Adrenal gland (tissue), 19 donors: ENCODE data around the gene AFDN. TPM values are rescaled to one million over a fixed set of nuclear protein-coding genes. Genes with fewer than 3 reads are reported as not detected.

Source experiments
- DNase-seq, 7 donors: peaks; one replicate each; pipeline ENCODE4 v3.0.0-alpha.2; 2019 to 2020
- H3K27ac ChIP-seq, 5 donors: fragments of 200-600 bp; sonication (generic) in 4 of 5; 1 replicate in 3 of 5; 2 replicates in 2 of 5; pipeline versions ENCODE4 v1.5.1 to v1.8.0; 2016 to 2020; ENCODE audit warnings: mild to moderate bottlenecking in 1 of 5
- H3K27me3 ChIP-seq: fragments of 200-600 bp; 2 replicates; pipeline ENCODE4 v1.8.0; 2021
- H3K36me3 ChIP-seq, 2 donors: fragments of 200-600 bp; replicated peaks in 1 of 2; 1 replicate in 1 of 2; 2 replicates in 1 of 2; pipeline versions ENCODE4 v1.5.1 to v1.8.0; 2018 to 2022
- H3K4me1 ChIP-seq, 2 donors: fragments of 200-600 bp; replicated peaks in 1 of 2; 1 replicate in 1 of 2; 2 replicates in 1 of 2; pipeline versions ENCODE4 v1.5.1 to v1.8.0; 2018 to 2021
- H3K4me3 ChIP-seq, 4 donors: fragments of 200-600 bp; sonication (generic) in 3 of 4; one replicate each; pipeline ENCODE4 v1.5.1; 2016 to 2018
- H3K9me3 ChIP-seq, 3 donors: fragments of 200-600 bp; sonication (generic) in 1 of 3; replicated peaks in 1 of 3; 1 replicate in 2 of 3; 2 replicates in 1 of 3; pipeline versions ENCODE4 v1.5.1 to v1.8.0; 2016 to 2021
- POLR2A ChIP-seq, 2 donors: fragments of 450-650 bp; IDR thresholded peaks; one replicate each; pipeline ENCODE4 v1.6.1; 2017; ENCODE audit warnings: antibody characterized with exemption in 2 of 2, mild to moderate bottlenecking in 2 of 2, moderate library complexity in 1 of 2
- WGBS, 4 donors: extraction: QIAGEN DNeasy Blood & Tissue Kit in 2 of 4; methylation state at CpG; one replicate each; pipeline versions ENCODE4 v1.1.5 to v1.1.7; 2013 to 2017; 5-methylcytosine and 5-hydroxymethylcytosine counted together
- intact Hi-C, 2 donors: fragments of 100-400 bp; cut with DNase I; formaldehyde crosslinking; loops; one replicate each; pipeline versions ENCODE4 v1.14.1 to v1.15.0; 2022 to 2023
- long read RNA-seq, 10 donors: library from polyadenylated mRNA in 3 of 10; unstranded in 2 of 10; stranded (forward) in 1 of 10; transcript quantifications; one replicate each; pipeline ENCODE4 v2.0.0 and lab custom pipeline, GENCODE V29; 2021 to 2026
- polyA plus RNA-seq, 3 donors: library from polyadenylated mRNA; stranded (reverse); fragments of 200-250 nt in 2 of 3; fragments of 350-450 nt in 1 of 3; fragmentation: Illumina TruSeq in 1 of 3; extraction: RNeasy Lipid Tissue Mini Kit (QIAGEN cat#74804) in 1 of 3; gene quantifications; one replicate each; pipeline ENCODE4 v1.2.3, GENCODE V29; 2013 to 2014
- total RNA-seq, 9 donors: library from RNA; depleted of rRNA in 4 of 9; stranded (reverse); fragments of >200 nt in 4 of 9; fragments of 120-200 nt in 1 of 9; fragmentation: NEBNext Ultra II Directional in 1 of 9; extraction: Animal tissue kit (Norgen Biotek cat#: 25700) in 1 of 9; gene quantifications; one replicate each; pipeline versions ENCODE4 v1.1.0 to v1.2.4, GENCODE V29; 2013 to 2023
- TF ChIP-seq, protein P1 (sequence below), 6 experiments: fragments of 450-650 bp in 4 of 6; fragments of 200-600 bp in 2 of 6; sonication (generic) in 1 of 6; IDR thresholded peaks; 1 replicate in 5 of 6; 2 replicates in 1 of 6; pipeline versions ENCODE4 v1.5.1 to v1.8.0; 2016 to 2021; ENCODE audit warnings: antibody characterized with exemption in 6 of 6, mild to moderate bottlenecking in 2 of 6, moderate library complexity in 1 of 6
- donor health status: healthy with polysubstance abuse.
- donor health status: Bipolar disorder and iron deficiency.
- donor health status: DM: yes; HTN: yes; CAD: no.
- donor health status: DM: no; HTN: no; CAD: no.
- donor health status: DM: no; HTN: no; CAD: no.
- donor health status: DM: yes; HTN: yes; CAD: no.

Gene AFDN, protein sequence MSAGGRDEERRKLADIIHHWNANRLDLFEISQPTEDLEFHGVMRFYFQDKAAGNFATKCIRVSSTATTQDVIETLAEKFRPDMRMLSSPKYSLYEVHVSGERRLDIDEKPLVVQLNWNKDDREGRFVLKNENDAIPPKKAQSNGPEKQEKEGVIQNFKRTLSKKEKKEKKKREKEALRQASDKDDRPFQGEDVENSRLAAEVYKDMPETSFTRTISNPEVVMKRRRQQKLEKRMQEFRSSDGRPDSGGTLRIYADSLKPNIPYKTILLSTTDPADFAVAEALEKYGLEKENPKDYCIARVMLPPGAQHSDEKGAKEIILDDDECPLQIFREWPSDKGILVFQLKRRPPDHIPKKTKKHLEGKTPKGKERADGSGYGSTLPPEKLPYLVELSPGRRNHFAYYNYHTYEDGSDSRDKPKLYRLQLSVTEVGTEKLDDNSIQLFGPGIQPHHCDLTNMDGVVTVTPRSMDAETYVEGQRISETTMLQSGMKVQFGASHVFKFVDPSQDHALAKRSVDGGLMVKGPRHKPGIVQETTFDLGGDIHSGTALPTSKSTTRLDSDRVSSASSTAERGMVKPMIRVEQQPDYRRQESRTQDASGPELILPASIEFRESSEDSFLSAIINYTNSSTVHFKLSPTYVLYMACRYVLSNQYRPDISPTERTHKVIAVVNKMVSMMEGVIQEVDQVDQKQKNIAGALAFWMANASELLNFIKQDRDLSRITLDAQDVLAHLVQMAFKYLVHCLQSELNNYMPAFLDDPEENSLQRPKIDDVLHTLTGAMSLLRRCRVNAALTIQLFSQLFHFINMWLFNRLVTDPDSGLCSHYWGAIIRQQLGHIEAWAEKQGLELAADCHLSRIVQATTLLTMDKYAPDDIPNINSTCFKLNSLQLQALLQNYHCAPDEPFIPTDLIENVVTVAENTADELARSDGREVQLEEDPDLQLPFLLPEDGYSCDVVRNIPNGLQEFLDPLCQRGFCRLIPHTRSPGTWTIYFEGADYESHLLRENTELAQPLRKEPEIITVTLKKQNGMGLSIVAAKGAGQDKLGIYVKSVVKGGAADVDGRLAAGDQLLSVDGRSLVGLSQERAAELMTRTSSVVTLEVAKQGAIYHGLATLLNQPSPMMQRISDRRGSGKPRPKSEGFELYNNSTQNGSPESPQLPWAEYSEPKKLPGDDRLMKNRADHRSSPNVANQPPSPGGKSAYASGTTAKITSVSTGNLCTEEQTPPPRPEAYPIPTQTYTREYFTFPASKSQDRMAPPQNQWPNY (N-terminal part only)
- total RNA-seq: 10 to 100 TPM; 29.0 to 47.1 (median 42.7) TPM
- polyA plus RNA-seq: 10 to 100 TPM; 15.2 to 29.0 (median 25.4) TPM
- long read RNA-seq, donor 1, partial matches to known transcripts: 0 of 4 reads
- long read RNA-seq, donor 1, other reads (novel, unspliced or antisense): 0 of 4 reads
- long read RNA-seq, donor 2, partial matches to known transcripts: 0 of 1 reads
- long read RNA-seq, donor 2, other reads (novel, unspliced or antisense): 0 of 1 reads
- long read RNA-seq, donor 3: 0 reads
- long read RNA-seq, donor 4, partial matches to known transcripts: 0 of 2 reads
- long read RNA-seq, donor 4, other reads (novel, unspliced or antisense): 2 of 2 reads
- long read RNA-seq, donor 5, partial matches to known transcripts: 5 of 6 reads
- long read RNA-seq, donor 5, other reads (novel, unspliced or antisense): 1 of 6 reads
- long read RNA-seq, donor 6, partial matches to known transcripts: 1 of 4 reads
- long read RNA-seq, donor 6, other reads (novel, unspliced or antisense): 3 of 4 reads
- long read RNA-seq, donor 7, partial matches to known transcripts: 0 of 2 reads
- long read RNA-seq, donor 7, other reads (novel, unspliced or antisense): 0 of 2 reads
- long read RNA-seq, donor 8, partial matches to known transcripts: 0 of 1 reads
- long read RNA-seq, donor 8, other reads (novel, unspliced or antisense): 0 of 1 reads
- long read RNA-seq, donor 9, transcript AFDN-220 (2 exons, 1,257 nt): major isoform, 5 of 7 reads
- long read RNA-seq, donor 9, partial matches to known transcripts: 0 of 7 reads
- long read RNA-seq, donor 9, other reads (novel, unspliced or antisense): 0 of 7 reads
- long read RNA-seq, donor 10: 0 reads

DNA sequence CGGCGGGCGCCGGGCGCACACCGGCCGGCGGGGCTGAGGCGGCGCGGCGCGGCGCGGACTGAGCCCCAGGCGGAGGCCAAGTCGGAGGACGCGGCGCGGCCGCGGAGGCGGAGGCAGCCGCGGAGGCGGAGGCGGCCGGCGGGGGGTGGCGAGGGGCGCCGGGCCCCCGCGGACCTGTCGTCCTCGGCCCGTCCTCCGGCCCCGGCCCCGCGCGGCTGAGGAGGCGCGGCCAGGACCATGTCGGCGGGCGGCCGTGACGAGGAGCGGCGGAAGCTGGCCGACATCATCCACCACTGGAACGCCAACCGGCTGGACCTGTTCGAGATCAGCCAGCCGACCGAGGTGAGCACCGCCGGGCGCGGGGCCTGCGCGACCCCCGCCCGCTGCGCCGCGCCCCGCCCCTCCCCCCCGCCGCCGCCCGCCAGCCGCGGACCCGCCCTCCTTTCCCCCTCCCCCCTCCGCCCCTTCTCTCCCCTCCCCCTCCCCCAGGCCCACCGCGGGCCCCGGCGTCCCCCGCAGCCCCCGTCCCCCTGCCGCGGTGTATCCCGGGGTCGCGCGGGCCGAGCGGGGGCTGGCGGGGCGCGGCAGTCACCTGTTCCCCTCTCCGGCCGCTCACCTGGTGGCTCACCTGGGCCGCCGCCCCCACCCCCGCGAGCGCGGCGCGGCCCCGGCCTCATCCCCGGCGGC is at the start of gene AFDN:
AFDN (plus strand) TSS at position 16 of the 687 bp plus-strand sequence; CDS start at position 238, 222 bp downstream.
- Histone ChIP-seq H3K4me1 (peaks cover 17 to 33% of the 10 kb centered on the region in 2 donors), H3K9me3 (no peaks in the 10 kb centered on the region), H3K27me3 (no peaks in the 10 kb centered on the region), H3K27ac (peak within 1 kb of the TSS; percentile 21 to 93 (median 67)), H3K36me3 (no peaks in the 10 kb centered on the region), H3K4me3 (peak within 1 kb of the TSS; percentile 16 to 84 (median 57))
- peak in 6 of 7 donors; percentile 21 to 51 (median 34) for DNase-seq
- peak; percentile 12 to 22 for TF ChIP-seq POLR2A (IDR thresholded peaks at IDR 0.05)
- TF ChIP-seq, protein P1, sequence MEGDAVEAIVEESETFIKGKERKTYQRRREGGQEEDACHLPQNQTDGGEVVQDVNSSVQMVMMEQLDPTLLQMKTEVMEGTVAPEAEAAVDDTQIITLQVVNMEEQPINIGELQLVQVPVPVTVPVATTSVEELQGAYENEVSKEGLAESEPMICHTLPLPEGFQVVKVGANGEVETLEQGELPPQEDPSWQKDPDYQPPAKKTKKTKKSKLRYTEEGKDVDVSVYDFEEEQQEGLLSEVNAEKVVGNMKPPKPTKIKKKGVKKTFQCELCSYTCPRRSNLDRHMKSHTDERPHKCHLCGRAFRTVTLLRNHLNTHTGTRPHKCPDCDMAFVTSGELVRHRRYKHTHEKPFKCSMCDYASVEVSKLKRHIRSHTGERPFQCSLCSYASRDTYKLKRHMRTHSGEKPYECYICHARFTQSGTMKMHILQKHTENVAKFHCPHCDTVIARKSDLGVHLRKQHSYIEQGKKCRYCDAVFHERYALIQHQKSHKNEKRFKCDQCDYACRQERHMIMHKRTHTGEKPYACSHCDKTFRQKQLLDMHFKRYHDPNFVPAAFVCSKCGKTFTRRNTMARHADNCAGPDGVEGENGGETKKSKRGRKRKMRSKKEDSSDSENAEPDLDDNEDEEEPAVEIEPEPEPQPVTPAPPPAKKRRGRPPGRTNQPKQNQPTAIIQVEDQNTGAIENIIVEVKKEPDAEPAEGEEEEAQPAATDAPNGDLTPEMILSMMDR (IDR thresholded peaks at IDR 0.05): no peak
- intact Hi-C loops: no loop called here
- WGBS, 4 donors: 1 to 2% methylated on average over 43 to 107 of the region's 108 CpGs; no CpG with 5 or more reads in 2 of the 4 donors

DNA sequence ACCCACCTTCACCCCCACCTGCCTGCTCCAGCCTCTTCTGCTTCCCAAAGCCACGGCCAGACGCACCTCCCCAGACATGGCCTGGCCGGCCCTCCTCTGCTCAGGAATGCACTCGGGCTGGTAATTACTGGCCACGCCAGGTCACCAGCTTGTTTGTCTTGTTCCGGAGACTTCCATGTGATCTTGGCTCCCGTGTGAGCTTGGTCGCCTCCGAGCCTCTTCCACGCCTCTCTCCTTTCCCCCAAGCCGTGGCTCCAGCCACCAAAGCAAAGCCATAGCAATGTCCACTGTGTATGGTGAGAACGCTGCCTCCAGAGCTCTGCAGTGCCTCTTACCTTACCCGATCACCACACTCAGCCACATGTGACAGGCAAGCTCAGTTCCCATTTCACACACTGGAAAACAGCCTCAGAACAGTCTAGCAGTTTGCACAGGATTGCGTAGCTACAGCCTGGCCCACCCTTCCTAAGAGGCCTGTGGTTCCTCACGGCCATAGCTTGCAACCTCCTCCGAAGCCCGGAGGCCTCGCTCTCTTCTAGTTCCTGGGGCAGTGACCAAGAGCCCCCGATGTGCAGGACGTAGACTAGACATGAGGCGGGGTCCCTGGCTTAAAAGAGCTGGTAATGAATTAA is 48.1 kb upstream of the AFDN start:
- Histone ChIP-seq H3K36me3 (no peaks in the 10 kb centered on the region), H3K4me3 (no peak overlapping the region), H3K27me3 (no peaks in the 10 kb centered on the region), H3K27ac (no peak overlapping the region), H3K4me1 (no peaks in the 10 kb centered on the region), H3K9me3 (no peaks in the 10 kb centered on the region)
- TF ChIP-seq POLR2A (IDR thresholded peaks at IDR 0.05): no peak
- TF ChIP-seq, protein P1 (IDR thresholded peaks at IDR 0.05): no peak
- intact Hi-C loops: no loop called here
- no peak for DNase-seq
- 84 to 90% (median 87%) methylated on average over 16 to 21 of the region's 21 CpGs for WGBS, 4 donors
